Right lobe of liver (tissue), 4 donors: ENCODE measurements around the gene JAZF1.

Experiments used
- CTCF ChIP-seq, 4 donors: fragments of 200-600 bp in 3 of 4; fragments of 450-650 bp in 1 of 4; IDR thresholded peaks; one replicate each; pipeline versions ENCODE4 v1.5.1 to v1.8.0; 2016 to 2022; ENCODE audit warnings: antibody characterized with exemption in 4 of 4, mild to moderate bottlenecking in 2 of 4
- POLR2A ChIP-seq: fragments of 450-650 bp; IDR thresholded peaks from one replicate; pipeline ENCODE4 v1.6.1; 2017; ENCODE audit warnings: antibody characterized with exemption, mild to moderate bottlenecking
- donor health status: DM: no; HTN: no; CAD: no.
- donor health status: DM: no; HTN: no; CAD: no.
- donor health status: DM: no; HTN: yes; CAD: no.

GRCh38 chr7:28062197-28062991, 118.2 kb downstream of the JAZF1 start:
- TF ChIP-seq CTCF (IDR thresholded peaks at IDR 0.05): peak; percentile 56 to 79 (median 66)
- no peak for TF ChIP-seq POLR2A
